ENCODE results near the gene PEBP1.

DNA sequence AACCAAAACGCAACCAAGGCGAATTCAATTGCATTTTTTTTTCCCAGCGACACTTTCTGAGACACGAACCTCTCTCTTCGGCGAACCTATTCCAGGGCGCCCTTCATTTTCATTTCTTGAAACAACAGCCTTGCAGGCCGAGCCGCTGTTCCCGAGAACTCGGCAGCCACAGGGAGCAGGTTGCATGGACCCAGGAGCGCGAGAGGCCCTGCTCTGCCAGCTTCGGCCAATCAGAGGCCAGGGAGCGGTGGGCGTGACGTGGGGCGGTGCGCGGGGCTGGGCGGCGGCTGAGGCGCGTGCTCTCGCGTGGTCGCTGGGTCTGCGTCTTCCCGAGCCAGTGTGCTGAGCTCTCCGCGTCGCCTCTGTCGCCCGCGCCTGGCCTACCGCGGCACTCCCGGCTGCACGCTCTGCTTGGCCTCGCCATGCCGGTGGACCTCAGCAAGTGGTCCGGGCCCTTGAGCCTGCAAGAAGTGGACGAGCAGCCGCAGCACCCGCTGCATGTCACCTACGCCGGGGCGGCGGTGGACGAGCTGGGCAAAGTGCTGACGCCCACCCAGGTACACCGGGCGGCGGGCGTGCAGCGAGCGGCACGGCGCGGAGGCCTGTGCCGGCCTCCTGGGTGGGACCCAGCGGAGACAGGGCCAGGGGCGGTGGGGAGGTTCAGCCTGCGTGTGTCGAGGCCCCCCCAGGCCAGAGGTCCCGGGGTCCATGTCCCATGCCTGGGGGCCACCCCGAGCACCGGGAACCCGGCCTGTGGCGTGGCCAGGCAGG is at the start of gene PEBP1:
- TF ChIP-seq POLR2A (IDR thresholded peaks at IDR 0.05) (peak in 1 of 4 donors; percentile 74), CTCF (IDR thresholded peaks at IDR 0.05) (no peak), EP300 (IDR thresholded peaks at IDR 0.05) (no peak)

All from stomach (tissue), 4 donors.